PC-3 (cell line): Measurements from ENCODE around the gene CNPY4. TPM values are rescaled to one million over a fixed set of nuclear protein-coding genes. Genes with fewer than 3 reads are reported as not detected.

ENCODE experiments used
- ATAC-seq: fragments of 200-7000 bp; cut with Tn5 transposase; 2 replicates; pipeline ENCODE4 v1.9.1; 2020; ENCODE audit warnings: mild to moderate bottlenecking, moderate library complexity
- BruUV-seq: library from RNA; stranded (reverse); fragments of 400-500 nt; replicated peaks from 2 replicates; lab custom pipeline; 2021; lab: Mats Ljungman, UMichigan
- CTCF ChIA-PET: fragments of 300-600 bp; sonication (Branson Sonifier 250); formaldehyde crosslinking; loops from one replicate; lab custom pipeline; 2022; ENCODE audit warnings: antibody characterized with exemption; lab: Charles Lee
- POLR2A ChIA-PET: fragments of 300-600 bp; sonication (Branson Sonifier 250); formaldehyde crosslinking; loops from one replicate; lab custom pipeline; 2022; ENCODE audit warnings: antibody characterized with exemption; ENCODE audit not compliant: unreplicated experiment; lab: Charles Lee
- DNase-seq: peaks from one replicate; pipeline ENCODE4 v3.0.0-alpha.2; 2015
- H2AFZ ChIP-seq: fragments of 300-600 bp; sonication (generic); 2 replicates; pipeline ENCODE4 v1.6.0; 2016; ENCODE audit warnings: antibody characterized with exemption, low read length
- H3F3A ChIP-seq: fragments of 300-600 bp; sonication (generic); one replicate; pipeline ENCODE4 v1.6.0; 2017; ENCODE audit warnings: antibody characterized with exemption, low read length, control low read depth, mild to moderate bottlenecking; ENCODE audit not compliant: unreplicated experiment
- H3K27ac ChIP-seq: fragments of 300-600 bp; sonication (generic); 2 replicates; pipeline ENCODE4 v1.5.1; 2016; ENCODE audit warnings: mild to moderate bottlenecking, low read length
- H3K27me3 ChIP-seq: fragments of 300-600 bp; sonication (generic); 2 replicates; pipeline ENCODE4 v1.6.1; 2016; ENCODE audit warnings: low read length, mixed read lengths
- H3K36me3 ChIP-seq: fragments of 300-600 bp; sonication (generic); 2 replicates; pipeline ENCODE4 v1.6.1; 2016; ENCODE audit warnings: low read depth, mixed run types, low read length, mixed read lengths
- H3K4me1 ChIP-seq: fragments of 300-600 bp; sonication (generic); 2 replicates; pipeline ENCODE4 v1.5.1; 2016; ENCODE audit warnings: low read length; ENCODE audit not compliant: insufficient read depth
- H3K4me2 ChIP-seq: fragments of 300-600 bp; sonication (generic); 2 replicates; pipeline ENCODE4 v1.6.0; 2016; ENCODE audit warnings: low read length
- H3K4me3 ChIP-seq: fragments of 300-600 bp; sonication (generic); 2 replicates; pipeline ENCODE4 v1.5.1; 2016; ENCODE audit warnings: mild to moderate bottlenecking, low read length, mixed read lengths
- H3K79me2 ChIP-seq: fragments of 300-600 bp; sonication (generic); 2 replicates; pipeline ENCODE4 v1.6.1; 2017; ENCODE audit warnings: low read length, mixed read lengths
- H3K9ac ChIP-seq: fragments of 300-600 bp; sonication (generic); 2 replicates; pipeline ENCODE4 v1.6.0; 2016; ENCODE audit warnings: mild to moderate bottlenecking, low read length
- H3K9me2 ChIP-seq: fragments of 300-600 bp; sonication (generic); replicated peaks from 2 replicates; pipeline ENCODE4 v1.6.1; 2016; ENCODE audit warnings: mixed run types, low read length, mixed read lengths
- H3K9me3 ChIP-seq: fragments of 300-600 bp; sonication (generic); 2 replicates; pipeline ENCODE4 v1.6.1; 2016; ENCODE audit warnings: low read length, mixed read lengths
- H4K20me1 ChIP-seq: fragments of 300-600 bp; sonication (generic); 2 replicates; pipeline ENCODE4 v1.6.1; 2016; ENCODE audit warnings: low read length, mixed read lengths
- CTCF ChIP-seq: fragments of 300-600 bp; sonication (generic); conservative IDR thresholded peaks from 2 replicates; pipeline ENCODE4 v1.5.1; 2017; ENCODE audit warnings: antibody characterized with exemption, low read depth, mild to moderate bottlenecking, low read length
- EZH2 ChIP-seq: fragments of 300-600 bp; sonication (generic); IDR thresholded peaks from one replicate; pipeline ENCODE4 v1.6.1; 2017; ENCODE audit warnings: antibody characterized with exemption, mild to moderate bottlenecking, low read length; ENCODE audit not compliant: unreplicated experiment
- EZH2phosphoT487 ChIP-seq: fragments of 300-600 bp; sonication (generic); IDR thresholded peaks from 2 replicates; pipeline ENCODE4 v1.6.1; 2018; ENCODE audit warnings: mild to moderate bottlenecking, antibody characterized with exemption, low read length, borderline replicate concordance
- intact Hi-C: fragments of 100-400 bp; cut with micrococcal nuclease; formaldehyde crosslinking; loops from 2 replicates; pipeline ENCODE4 v1.9.0; 2023
- total RNA-seq: library from RNA; depleted of rRNA; stranded (reverse); fragments of >200 nt; gene quantifications from 2 replicates; pipeline ENCODE4 v1.2.3, GENCODE V29; 2014

The CNPY4 gene
- total RNA-seq, 1 experiment from 2014 or later, result 7.5 TPM

DNA sequence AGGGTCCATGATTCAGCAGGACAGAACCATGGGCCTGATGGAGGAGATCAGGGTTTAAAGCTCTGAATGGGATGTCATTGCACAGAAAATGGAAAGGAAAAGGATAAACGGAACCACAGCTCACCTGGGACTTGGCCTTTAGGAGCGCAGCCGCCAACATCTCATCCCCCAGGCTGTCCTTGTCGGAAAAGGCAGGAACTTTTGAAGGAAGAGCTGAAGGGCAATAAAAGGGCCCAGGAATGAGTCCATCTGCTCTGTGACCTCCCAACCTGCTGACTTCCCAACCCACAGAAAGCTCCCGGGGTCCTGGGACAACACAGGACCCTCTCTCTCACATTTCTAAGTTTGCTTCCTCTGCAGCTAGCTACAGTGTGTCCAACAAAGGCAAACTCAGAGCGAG is 44.0 kb upstream of the CNPY4 start:
- POLR2A ChIA-PET, result interaction anchor here (0.8 kb wide), 1 partner anchor 58 kb away, joined by 3 read pairs; no protein-coding TSS in a partner anchor
- Histone ChIP-seq H3K4me1 (peaks cover 6% of the 10 kb centered on the region), H3K27ac (no peak overlapping the region)

GRCh38 chr7:100077205-100077604 is 42.2 kb upstream of the CNPY4 start:
- H3K36me3 ChIP-seq, result peaks cover 63% of the 10 kb centered on the region

More for the DNA sequence above, 44.0 kb upstream of the CNPY4 start:
- Histone ChIP-seq H3K27me3 (no peaks in the 10 kb centered on the region), H3F3A (no peaks in the 10 kb centered on the region), H3K36me3 (peaks cover 81% of the 10 kb centered on the region), H2AFZ (no peak overlapping the region), H3K4me2 (no peak overlapping the region), H3K9me3 (peaks cover 18% of the 10 kb centered on the region), H3K79me2 (peaks cover 35% of the 10 kb centered on the region), H3K4me3 (no peak overlapping the region), H3K9ac (no peak overlapping the region), H3K9me2 (no peaks in the 10 kb centered on the region), H4K20me1 (0 out of 2 replicates have a peak, but pooled peaks cover 6% of the 10 kb centered on the region)
- no peak for DNase-seq
- no peak for TF ChIP-seq EZH2
- TF ChIP-seq CTCF, result no peak
- no peak for TF ChIP-seq EZH2phosphoT487
- ATAC-seq, result no peak
- BruUV-seq, result no TSS peak
- CTCF ChIA-PET, result interaction anchor here (0.6 kb wide), 1 partner anchor 142 kb away, joined by 3 read pairs; no protein-coding TSS in a partner anchor
- intact Hi-C loops, result no loop called here

More at GRCh38 chr7:100077205-100077604, 42.2 kb upstream of the CNPY4 start:
- H4K20me1 ChIP-seq, result 0 out of 2 replicates have a peak, but pooled peaks cover 6% of the 10 kb centered on the region
- no peak overlapping the region for H3K4me3 ChIP-seq
- ATAC-seq, result no peak
- BruUV-seq, result no TSS peak
- intact Hi-C loops, result no loop called here
- peaks cover 47% of the 10 kb centered on the region for H3K79me2 ChIP-seq
- H2AFZ ChIP-seq, result no peak overlapping the region
- H3K9me2 ChIP-seq, result no peaks in the 10 kb centered on the region
- no peak overlapping the region for H3K27ac ChIP-seq
- no peak for DNase-seq
- no peaks in the 10 kb centered on the region for H3K27me3 ChIP-seq
- TF ChIP-seq EZH2 (no peak), CTCF (no peak), EZH2phosphoT487 (no peak)
- CTCF ChIA-PET, result no interaction called here
- H3K4me2 ChIP-seq, result no peak overlapping the region
- peaks cover 3% of the 10 kb centered on the region for H3K9me3 ChIP-seq
- H3F3A ChIP-seq, result no peaks in the 10 kb centered on the region
- H3K9ac ChIP-seq, result no peak overlapping the region
- peaks cover 9% of the 10 kb centered on the region for H3K4me1 ChIP-seq
- POLR2A ChIA-PET, result no interaction called here
